HG02759 (cell line): ENCODE results near the gene FGB.
"Not testable (repeated sequence)": the region's sequence is repeated elsewhere in the genome, so short reads cannot be mapped to it uniquely, and the experiment has no call there.

Source experiments
- ATAC-seq: cut with Tn5 transposase; IDR thresholded peaks from one replicate; pipeline ENCODE4 v1.9.1; 2021; ENCODE audit warnings: mild to moderate bottlenecking, moderate library complexity; ENCODE audit not compliant: unreplicated experiment

FGB gene

DNA sequence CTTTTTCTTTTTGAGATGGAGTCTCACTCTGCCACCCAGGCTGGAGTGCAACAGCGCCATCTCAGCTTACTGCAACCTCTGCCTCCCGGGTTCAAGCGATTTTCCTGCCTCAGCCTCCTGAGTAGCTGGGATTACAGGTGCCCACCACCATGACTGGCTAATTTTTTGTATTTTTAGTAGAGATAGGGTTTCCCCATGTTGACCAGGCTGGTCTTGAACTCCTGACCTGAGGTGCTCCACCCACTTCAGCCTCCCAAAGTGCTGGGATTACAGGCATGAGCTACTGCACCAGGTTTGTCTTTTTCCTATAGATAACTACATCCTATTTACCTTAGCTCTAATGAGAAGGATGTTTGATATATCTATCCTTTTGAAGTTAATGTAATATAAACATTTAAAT lies 31.5 kb downstream of the FGB start:
- ATAC-seq, result not testable (repeated sequence)

- no peak for ATAC-seq
Measured at GRCh38 chr4:154595807-154596206, 33.0 kb downstream of the FGB start.

- ATAC-seq, result not testable (repeated sequence)
Measured at GRCh38 chr4:154597281-154597680, 34.5 kb downstream of the FGB start.

GRCh38 chr4:154597798-154598774 lies 35.3 kb downstream of the FGB start:
- no peak for ATAC-seq

DNA sequence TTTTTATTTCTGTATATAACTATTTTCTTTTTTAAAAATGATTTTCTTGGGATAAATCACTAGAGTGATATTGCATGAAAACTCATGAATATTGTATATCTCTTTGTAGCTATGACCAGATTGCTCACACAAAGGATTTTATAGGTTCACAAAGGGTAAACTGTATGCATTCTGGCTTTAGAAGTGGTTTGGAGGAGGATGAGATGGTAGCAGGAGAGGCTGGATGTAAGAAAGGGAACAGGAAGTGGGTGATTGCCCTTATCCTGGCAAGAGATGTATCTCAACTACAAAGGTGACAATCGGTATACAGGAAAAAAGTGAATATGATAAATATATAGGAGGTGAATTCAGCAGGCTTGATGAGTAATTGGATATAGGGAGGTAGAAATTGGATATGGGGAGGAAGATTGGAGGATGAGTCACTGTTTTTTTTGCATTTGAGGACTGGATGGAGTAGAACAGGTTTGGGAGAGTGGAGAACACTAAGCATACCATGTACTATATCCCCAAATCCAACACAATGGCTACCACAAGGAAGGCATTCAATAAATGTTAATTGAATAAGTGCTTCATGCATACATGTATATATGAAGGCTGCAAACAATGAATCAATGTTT lies 39.7 kb downstream of the FGB start:
- ATAC-seq, result no peak

GRCh38 chr4:154603033-154603943 lies 40.5 kb downstream of the FGB start:
- ATAC-seq, result no peak

DNA sequence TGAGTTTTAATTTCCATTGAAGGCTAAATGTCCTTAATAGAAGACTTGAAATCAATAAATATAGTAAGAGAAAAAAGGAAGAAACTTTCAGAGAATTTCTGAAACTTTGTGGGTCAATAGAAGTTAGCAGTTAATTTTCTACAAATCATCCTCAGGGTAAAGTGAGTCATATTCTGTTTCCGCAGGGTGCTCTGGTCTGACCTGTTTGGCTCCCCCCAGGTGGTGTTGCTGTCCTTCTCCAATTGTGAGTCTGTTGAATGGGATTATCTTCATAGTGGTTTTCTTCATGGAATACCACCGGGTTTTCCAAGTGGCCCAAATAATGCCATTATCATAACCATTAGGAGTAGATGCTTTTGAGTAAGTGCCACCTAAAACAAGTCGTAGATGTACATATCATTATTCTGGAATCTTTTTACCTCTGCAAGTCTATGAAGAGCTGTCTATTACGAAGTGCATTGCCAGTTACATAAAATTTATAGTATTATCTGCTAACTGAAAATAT lies 41.9 kb downstream of the FGB start:
- no peak for ATAC-seq

GRCh38 chr4:154606728-154607723 lies 44.2 kb downstream of the FGB start:
- ATAC-seq, result no peak

GRCh38 chr4:154608361-154609252 lies 45.8 kb downstream of the FGB start:
- no peak for ATAC-seq

DNA sequence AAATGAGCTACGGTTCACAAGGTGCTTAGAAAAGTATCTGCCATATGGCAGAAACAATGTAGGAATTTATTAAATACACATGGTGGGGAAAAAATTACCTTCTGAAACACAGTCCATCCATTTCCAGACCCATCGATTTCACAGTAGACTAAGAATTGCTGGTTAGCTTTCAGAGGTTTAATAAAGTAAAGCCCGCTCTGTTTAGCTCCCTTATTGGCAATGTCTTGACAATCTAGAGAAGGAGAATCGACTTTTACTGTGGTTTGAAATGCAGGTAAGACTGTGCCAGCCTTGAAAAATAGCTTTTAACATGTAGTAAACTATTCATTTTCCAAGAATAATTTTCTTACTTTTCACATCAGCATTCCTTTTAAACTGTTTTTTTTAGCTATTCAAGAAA lies 46.7 kb downstream of the FGB start:
- ATAC-seq, result no peak

GRCh38 chr4:154610582-154610981 lies 47.8 kb downstream of the FGB start:
- ATAC-seq, result no peak

DNA sequence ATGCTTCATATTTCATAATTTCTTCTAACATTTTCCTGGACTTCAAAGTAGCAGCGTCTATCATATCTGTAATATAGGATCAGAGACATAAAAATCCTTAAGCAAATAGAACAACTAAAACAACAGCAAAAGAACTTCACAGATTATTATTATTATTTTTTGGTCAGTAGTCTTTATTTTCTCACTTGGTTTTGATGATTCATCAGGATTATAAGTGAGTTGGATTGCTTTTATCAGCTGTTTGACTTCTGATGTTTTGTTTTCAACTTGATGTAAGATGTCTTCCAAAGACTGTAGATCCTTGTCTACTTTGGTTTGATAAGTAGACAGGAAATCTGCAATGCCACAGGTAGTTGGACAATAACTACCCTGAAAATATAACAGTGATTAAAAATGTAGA lies 49.0 kb downstream of the FGB start:
- ATAC-seq, result no peak

DNA sequence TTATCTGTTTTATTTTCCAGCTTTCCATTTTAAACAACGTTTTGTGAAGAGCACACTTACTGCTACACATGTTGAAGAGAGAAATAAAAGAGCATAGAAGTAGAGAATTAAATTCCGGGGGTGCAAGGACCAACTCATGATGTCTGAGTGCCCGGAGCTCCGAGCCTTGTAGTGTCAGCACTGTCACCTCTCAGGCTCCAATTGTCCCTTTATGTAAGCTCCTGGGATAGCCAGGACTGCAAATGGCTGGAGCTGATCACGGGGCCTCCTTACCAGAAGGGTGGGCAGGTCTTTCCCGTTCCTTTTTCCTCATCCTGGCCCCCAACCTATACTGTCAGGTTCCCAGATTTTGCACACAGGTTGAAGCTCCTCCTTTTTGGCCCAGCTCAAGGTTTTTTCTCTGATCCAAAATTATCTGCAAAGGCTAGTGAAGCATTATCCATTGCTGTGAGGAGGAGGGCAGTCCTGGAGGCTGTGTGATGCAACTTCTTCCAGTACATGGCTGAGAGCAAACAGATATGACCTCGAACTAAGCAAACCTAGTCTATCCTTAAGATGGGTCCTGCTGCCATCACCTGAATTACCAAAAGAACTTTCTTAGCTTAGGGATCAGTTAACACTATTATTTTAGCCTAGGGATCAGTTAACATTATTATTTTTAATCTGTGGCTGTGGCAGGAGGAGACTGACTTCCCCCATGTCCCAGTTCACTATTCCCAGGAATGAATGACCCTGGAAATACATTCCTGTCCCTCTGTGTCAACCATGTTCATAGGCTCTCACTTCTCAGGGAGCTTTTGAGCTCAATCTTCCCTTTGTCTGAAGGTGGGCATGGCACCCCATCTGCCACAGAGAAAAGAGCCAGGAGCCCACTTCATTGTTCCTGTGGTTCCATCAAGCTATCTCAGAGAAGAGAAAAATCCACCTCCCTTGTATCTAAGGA lies 49.9 kb downstream of the FGB start, which contains the start of gene FGG:
FGG (minus strand) TSS at position 185 of the 943 bp plus-strand sequence; CDS start at position 138, 47 bp downstream.
- ATAC-seq, result no peak

GRCh38 chr4:154614306-154614705 lies 51.5 kb downstream of the FGB start:
- ATAC-seq, result no peak

DNA sequence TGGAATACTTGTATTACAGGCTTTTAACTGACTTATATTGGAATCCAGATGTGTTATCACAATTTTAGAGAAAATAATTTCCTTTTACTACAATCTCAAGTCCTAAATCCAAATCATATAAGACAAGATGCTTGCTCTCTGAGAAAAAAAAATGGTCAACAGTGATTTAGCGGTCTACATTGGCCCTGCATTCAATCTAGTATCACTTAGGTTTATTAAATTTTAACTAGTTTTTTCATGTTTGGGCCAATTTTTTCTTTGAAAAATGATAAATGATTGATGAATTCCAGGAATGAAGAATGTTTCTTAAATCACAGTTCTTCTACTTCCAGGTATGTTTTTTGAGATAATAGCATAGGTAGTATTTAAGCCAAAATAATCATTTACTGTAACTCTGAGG lies 52.4 kb downstream of the FGB start:
- no peak for ATAC-seq

DNA sequence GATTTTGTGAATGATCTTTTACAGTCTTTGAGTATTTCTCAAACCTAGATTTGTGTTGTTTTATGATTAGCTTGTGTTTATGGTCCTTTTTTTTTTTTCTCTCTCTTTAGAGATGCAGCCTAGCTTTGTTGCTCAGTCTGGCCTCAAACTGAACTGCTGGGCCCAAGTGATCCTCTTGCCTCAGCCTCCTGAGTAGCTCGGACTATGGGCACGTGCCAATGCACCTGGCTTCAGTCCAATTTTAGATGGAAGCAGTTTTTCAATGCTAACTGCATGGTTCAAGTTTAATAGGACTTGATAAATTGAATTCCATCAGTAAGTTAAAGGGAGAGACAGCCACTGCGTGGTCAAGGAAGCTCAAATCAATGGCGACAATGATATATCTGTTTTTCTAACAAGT lies 53.5 kb downstream of the FGB start:
- ATAC-seq, result peak; percentile 15

DNA sequence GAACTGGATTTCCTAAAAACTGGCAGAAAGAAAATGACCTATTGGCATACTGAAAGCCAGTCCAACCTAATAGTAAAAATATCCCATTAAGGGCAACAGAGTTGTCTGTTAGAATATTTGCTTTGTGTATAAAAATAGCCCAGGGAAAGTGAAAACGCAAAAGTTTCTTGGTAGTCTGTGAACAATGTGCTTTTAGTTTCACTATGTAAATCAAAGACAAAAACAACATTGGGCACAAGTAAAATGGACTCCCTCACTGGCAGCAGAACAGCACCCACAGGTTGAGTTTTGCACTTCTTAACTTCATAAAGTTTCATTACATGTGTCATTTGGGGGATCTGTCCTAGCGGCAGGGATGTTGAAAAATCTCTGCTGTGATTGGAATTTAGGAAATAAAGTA lies 53.9 kb downstream of the FGB start:
- peak; percentile 85 for ATAC-seq
